ENCODE measurements around the gene PIM2.

Gene PIM2

DNA sequence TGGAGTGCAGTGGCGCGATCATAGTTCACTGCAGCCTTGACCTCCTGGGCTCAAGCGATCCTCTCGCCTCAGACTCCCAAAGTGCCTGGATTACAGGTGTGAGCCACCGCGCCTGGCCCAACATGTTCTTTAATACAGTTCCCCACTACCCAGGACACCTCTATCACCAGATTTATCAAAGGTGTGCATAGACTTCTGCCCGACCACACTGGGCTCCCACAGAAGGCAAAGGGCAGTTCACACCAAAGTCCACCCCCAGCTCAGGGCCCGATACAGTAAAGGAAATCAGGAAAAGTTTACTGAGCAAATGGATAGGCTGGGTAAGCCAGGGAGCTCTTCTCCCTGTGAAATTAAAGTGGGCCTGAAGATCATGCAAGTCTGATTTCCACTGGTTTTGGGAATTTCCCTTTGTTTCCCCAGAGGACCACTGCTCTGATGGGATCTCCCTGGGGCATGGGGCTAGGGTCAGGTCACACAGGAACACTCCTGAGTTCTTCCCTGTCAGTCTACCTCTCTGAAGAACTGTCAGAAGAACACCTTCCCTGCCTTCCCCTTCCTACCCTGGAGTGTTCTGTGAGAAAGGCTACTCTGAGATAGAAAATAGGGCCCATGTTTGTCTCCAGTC lies 17.7 kb upstream of the PIM2 start:
- no peak for DNase-seq

DNA sequence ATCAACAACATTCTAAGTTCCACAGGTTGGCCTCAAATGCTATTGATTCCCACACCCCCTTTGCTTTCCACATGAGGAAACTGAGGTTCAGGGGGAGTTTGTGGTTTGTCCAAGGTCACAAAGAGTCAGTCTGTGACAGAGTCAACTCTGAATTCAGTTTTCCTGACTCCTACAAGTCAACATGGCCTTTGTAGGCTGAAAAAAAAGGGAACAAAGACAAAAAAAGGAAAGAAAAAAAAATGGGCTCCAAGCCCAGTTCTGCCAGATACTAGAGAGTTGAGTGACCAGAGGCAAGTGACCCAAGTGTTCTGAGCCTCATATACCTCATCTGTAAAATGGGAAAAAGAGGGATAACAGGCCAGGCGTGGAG lies 16.5 kb upstream of the PIM2 start:
- DNase-seq: no peak

DNA sequence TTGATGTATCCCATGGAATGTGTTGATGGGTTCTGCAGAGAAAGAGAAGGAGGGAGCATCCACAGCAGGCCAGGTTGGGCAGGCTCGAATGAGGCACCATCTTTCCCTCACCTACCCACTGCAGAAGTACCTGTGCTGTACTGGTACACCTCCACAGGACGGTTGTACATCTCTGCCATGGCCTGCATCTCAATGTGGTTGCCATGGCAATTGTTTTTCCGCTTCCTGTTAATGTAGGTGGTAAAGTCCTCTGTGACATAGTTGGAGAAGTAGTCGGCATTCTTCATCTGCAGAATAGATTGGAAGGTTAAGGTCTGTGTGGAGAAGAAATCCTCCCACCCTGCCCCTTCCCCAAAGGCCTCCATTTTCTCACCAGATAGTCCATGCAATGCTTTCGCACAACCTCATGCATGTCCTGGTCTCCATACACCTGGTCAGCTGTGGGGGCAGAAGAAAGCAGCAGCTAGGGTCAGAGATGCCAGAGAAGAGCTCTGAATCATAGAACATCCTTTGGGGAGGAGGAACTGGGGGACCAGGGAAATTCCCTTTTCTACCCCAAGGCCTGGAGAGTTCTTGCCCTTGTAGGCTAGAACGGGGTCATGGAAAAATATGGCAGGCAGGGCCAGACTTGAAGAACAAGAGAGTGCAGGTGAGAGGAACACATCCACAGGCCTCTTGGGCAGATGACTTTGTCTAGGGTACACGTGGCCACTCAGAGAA lies 15.9 kb upstream of the PIM2 start:
- no peak for DNase-seq

DNA sequence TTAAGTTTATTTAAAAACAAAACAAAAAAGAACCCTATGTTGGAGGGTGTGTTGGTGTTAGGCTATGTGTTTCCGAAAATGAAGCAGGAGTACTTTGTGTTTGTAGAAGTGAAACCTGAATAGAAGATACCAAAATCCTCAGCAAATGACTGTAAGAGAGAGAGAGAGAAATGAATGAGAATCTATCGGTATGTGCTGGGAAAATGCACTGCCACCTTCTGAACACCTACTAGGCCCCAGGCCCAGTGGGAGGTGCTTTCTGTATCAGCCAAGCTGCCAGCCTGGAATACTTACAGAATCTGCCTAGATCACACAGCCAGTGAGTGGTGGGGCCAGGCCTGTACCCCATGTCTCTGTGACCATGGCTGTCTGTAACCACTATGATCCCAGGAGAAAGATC lies 14.9 kb upstream of the PIM2 start:
- no peak for DNase-seq

DNA sequence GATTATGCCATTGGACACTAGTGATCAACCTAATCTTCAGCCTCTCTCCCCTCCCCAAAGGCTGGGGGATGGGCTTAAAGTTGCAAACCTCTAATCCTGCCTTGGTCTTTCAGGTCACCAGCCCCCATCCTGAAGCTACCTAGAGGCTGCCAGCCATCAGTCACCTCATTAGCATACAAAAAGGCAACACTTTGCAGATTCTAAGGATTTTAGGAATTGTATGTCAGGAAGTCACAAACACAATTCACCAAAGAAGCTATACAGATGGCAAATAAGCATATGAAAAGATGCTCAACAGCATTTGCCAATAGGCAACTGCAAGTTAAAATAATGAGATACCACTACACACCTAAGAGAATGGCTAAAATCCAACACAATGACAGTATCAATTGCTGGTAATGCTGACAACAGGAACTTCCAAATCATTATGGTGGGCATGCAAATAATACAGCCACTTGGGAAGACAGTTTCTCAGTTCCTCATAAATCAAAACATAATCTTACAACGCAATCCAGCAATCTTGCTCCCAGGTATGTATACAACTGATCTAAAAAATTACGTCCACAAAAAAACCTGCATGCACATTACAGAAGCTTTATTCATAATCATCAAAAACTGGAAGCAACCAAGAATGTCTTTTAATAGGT lies 9.0 kb upstream of the PIM2 start:
- DNase-seq: no peak

DNA sequence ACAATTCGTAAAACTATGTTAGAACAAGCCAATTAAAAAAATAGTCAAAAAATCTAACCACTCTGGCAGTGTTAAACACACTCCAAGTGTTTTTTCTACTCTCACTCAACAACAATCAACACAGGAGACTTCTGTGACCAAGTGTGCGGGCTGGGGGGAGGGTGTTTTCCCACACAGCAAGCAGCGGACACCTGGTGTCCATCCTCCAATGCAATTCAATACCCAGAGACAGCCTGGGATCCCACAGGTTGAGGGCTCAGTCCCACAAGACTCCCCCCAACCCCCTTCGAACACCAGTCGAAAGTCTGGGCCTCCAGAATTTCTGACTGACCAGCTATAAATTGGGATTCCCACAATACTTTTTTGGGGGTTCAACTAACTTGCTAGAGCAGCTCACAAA lies 8.3 kb upstream of the PIM2 start:
- DNase-seq: no peak

DNA sequence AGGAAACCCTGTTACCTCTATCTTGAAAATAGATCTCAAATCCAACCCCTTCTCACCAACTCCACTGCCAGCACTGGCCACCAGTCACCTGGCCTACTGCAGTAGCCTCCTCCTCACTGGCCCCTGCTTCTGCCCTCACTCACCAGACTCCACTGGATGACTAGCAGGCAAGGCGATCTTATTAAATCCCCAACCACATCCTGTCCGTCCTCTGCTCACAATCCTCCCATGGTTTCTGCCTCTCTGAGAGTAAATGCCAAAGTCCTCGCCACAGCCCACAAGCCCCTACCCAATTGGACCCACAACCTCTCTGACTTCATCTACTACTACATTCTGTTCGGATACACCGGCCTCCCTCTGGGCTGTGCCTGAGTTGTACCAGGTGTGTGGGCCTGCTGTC lies 5.4 kb upstream of the PIM2 start:
- no peak for DNase-seq

DNA sequence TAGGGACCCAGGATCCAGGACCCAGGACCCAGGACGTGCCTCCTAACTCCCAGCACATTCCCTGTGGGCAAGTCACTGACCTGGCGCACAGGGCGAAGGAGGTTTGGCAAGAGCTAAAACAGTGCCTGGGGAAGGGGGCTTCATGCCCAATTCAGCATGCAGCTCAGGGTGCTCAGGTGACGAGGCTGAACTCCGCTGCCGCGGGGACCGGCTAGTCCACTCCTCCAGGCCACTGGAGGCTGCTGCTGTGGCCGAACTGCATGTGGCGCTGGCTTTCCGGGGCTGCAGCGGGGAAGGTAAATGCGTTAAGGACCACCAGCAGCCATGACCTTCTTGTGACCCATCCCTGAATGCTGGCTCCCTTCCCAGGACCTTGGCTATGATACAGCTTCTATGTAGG lies 4.9 kb upstream of the PIM2 start:
- no peak for DNase-seq

DNA sequence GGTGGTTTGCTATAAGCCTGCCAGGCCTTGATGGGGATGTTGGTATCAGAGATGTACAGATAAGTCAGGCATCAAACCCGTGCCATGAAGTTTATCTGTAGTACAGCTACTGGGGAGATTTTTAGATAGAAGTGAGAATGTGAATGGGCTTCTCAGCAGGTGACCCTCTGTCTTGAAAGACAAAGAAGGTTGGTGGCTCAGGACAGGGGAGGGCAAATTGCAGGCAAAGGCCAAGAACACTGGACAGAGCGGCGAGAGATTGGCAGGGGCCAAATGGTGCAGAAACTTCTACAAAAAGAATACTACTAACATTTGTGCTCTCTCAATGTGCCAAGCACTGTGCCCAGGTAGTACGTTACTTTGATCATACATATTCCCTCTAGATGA lies 1.9 kb upstream of the PIM2 start:
- DNase-seq: no peak

DNA sequence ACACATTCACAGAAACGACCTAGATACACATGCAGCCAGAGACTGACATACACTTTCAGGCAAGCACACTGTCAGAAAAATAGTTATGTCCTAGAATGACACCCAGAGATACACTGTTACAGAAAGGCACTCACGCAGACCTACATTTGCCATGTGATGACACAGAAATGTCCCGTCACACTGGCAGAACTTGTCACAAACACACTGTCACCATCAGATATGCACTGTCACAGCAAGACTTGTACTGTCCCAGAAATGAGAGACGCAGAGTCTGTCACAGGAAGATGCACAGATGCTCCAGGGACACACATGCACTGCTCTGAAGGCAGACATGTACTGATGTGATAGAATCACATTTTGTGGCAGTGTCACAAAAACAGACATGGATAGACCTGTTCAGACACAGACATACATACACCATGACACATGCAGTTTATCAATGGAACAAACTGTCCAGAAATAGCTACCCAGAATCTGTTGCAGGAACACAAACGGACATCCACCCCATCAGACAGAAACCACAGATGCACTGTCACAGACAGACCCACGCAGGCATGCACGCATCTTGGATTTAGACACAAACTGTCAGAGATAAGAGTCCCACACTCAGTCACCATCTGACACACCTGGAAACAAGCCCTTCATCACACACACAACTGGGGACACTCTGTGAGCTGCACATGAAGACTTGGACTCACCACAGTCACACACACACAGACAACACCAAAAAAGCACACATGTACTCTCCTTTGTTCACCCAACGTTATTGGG lies 1.3 kb upstream of the PIM2 start:
- DNase-seq: peak in 1 of 56 donors; percentile 3

DNA sequence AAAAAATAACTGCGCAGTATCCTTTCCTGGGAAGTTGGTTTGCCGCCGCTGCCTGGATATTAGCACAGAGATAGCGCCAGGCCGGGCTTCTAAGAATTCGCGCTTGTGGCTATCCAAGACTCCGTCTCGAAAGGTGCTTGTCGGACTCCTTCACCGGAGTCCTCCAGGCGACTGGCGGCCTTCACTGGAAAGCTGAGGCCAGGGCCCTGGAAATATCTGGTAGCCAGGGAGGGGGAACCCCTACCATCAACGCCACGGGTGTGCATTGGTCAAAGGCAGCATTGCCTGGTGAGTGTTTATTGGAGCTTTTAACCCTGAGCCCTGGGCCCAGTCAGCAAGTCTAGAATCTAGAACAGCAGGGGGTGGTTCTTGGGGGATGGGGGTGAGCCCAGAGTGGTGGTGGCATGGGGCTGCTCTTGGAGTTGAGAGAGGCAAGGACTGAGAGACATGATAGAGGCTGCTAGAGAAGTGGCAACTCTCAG lies 577 bp upstream of the PIM2 start:
- peak in 4 of 56 donors; percentile 8 to 35 (median 12) for DNase-seq

DNA sequence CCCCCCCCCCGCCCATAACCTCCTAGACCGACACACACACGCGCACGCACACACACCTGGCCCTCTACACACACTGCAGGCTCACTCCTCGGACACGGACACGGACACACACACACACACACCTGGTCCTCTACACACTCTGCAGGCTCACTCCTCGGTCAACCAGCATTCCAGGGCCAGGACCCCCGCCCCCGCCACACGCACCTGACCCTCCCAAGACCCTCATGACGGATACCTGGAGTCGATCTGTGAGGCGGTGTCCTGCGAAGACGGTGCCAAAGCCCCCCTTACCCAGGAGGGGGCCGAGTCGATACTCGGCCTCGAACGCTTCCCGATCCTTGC lies 552 bp downstream of the PIM2 start:
- DNase-seq: no peak

DNA sequence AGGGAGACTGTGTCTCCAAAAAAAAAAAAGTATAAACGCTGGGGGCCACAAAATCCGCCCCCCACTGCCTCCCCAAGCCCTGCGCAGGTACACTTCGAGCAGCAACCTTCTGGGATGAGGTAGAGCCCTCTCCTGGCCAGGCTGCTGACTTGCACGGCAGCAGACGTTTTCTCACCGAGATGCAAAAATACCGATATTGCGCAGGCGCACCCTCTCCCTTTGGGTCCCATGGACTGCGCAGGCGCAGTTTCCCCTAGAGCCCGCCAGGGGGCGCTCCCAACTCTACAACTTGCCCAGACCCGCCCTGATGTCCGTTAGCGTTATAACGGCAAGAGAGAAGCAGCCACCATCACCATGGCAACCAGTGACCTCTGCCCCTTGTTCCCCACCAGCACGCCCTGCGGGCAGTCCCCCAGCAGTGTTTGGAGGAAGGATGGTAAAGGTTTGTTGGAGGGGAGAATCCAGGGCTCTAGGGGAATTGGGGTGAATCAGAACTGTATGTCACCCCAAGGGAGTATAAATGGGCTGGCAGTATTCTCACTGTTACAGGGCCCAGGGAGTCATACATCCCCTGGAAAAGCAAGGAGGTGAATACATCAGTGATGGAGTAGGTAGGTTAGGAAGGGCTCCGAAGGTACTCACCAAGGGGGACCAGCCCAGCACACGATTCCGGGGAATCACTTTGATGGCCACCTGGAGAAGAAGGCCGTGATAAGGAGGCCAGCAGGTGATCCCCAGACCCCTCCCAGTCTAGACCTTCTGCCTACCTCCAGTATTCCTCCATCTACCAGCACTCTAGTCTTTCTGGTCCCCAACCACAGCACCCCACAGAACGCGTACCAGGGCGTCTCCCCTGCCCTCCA lies 1.5 kb downstream of the PIM2 start:
- DNase-seq: peak; percentile 19 to 91 (median 68)

DNA sequence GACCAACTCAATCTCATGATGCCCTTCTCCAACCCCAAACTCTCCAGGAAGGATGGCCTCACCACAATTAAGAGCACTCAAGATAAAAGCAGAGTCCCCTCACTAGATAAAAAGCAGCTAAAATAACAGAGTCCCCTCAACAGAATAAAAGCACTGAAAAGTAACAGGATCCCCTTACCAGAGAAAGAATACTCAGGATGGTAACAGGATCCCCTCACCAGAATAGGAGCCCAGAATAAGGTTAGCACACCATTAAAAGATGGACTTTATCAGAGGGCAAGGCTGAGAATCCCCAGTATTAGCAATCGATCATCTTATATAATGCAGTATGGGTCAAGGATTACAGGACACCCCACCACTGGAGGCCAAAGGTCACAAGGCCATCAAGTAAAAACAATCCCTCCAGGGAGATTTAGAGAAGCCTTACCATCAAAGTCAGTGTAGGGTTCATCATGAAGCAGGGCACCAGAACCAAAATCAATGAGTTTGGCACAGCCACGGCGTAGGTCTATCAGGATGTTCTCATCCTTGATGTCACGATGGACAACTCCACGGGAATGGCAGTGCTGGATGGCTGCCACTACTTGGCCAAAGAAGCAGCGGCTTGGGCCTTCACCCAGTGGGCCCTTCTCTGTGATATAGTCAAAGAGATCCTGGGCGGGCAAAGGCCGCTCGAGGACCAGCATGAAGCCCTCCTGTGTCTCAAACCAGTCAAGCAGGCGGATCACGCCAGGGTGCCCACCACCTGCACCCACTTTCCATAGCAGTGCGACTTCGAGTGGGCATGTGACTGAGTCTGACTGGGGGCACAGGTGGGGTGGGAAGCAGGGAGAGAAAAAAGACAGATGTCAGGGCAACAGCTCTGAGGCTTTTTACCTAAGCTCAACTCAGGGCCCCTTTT lies 4.0 kb downstream of the PIM2 start:
- DNase-seq: no peak

DNA sequence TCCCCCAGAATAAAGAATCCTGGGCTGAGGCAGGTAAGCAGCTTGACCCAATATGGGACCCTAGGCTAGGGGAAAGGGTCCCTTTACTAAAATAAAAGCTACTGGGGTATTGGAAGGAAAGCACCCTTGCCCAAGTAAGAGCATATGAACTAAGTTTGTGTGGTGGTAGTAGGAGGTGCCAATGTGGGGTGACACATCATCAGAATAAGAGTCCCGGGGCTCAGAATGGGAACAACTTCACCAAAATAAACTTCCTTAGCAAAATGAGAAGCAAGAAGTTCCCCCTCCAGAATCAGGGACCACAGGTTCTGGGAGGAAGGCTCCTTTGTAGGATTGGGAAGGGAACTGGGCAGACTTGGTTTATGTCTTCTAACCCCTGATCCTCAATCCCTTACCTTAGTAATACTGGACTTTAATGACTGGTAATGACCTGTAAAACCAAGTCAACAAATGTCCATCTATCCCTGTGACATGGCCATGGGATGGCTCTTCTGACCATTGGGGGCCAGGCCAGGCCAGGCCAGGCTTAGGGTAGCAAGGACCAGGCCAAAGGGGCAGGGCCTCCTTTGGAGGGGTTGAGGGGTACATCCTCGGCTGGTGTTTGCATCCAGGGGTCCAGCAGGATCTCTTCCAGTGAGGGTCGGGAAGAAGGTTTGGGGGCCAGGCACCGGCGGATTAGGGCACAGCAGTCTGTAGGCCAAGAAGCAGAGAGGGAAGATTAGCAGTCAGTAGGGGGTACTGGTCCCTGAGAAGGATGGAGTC lies 5.0 kb downstream of the PIM2 start:
- DNase-seq: no peak

DNA sequence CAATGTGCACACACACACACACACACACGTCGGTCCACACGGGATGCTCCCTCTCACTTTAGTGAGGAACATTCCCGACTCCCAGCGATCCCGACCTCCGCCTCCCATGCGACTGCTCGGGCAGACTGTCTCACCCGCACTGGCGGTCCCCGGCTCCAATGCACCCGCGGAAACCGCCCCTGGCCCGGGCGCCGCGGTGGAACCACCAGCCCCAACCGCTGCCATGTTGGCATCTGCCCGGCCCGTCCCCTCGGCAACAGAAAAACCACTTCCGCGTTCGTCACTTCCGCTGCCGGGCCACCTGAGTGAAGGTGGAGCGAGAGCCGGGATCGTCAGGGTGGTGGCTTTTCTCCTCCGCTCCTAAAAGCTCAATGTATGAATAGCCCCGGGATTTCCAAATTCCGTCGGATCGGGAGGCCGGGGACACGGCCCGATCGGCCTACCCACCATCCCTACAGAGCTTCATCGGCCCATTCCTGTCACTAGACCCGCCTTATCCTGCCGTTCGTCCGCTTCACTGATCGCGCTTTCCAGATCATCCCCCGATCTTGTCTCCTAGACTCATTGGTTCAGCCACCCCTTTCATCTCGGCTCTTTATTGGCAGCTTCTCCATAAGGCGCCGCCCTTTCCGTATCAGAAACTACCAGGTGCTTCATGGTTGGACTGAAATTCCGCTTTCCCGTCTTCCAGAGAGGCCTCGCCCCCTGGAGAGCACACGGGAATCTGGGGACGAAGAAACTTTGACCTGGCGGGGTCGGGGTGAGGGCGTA lies 7.2 kb downstream of the PIM2 start, which contains the start of gene SLC35A2:
TSS of gene SLC35A2 (minus strand) at position 235 of the 771 bp plus-strand sequence. CDS start at position 225, 10 bp downstream.
- DNase-seq: peak; percentile 1 to 86 (median 58)

DNA sequence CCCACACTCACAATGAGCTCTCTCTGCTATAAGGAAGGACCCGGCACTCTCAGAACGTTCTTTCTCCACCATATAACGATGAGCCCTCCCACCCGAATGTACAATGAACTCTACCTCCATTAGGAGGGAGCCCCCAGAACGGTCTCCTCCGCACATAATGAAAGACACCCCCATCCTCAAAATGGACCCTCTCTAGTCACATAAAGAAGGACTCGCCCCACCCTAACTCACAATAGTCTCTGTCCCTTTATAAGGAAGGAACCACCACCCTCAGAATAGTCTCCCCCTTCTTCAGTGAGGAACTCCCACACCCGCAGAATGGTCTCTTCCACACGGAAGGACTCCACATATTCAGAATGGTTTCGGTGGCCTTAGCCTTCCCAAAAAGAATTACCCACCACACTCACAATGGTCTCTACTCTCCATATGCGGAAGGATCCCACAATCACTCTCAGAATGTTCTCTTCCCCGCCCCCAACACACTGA lies 7.9 kb downstream of the PIM2 start:
- peak in 2 of 56 donors; percentile 18 to 25 for DNase-seq

DNA sequence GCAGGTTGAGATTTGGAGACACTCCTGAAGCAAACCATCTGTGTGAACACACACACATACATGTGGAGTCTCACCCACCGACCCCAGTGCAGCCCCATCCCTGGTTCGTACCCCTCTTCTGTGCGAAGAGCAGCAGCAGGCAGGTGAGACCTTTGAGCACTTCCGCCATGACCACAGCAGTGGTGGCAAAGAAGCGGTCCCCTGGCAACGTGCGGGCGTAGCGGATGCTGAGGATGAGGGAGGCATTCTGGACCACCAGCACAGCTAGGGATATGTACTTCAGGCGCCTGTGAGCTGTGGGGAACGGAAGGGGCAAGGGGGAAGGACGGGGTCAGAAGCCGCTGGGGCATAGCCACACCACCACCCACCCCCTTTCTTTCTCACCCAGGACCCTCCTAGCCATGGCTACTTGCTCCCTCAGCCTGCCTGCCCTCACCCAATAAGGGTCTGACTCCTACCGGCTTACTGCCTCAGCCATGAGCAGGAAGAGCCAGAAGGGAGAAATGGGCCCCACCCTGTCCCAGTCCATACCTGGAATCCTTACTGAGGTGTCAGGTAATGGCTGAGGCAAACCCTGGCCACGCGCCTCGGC lies 9.0 kb downstream of the PIM2 start:
- DNase-seq: no peak
